ENCODE measurements around the gene PATE4.
"Not testable (repeated sequence)": the region's sequence is repeated elsewhere in the genome, so short reads cannot be mapped to it uniquely, and the experiment has no call there.

The PATE4 gene

DNA sequence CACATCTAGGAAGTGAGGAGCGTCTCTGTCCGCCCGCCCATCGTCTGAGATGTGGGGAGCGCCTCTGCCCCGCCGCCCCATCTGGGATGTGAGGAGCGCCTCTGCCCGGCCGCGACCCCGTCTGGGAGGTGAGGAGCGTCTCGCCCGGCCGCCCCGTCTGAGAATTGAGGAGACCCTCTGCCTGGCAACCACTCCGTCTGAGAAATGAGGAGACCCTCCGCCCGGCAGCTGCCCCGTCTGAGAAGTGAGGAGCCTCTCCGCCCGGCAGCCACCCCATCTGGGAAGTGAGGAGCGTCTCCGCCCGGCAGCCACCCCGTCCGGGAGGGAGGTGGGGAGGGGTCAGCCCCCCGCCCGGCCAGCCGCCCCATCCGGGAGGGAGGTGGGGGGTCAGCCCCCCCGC, 29.7 kb downstream of the PATE4 start:
- not testable (repeated sequence) for H3K27me3 ChIP-seq (ENCODE audit: insufficient read depth, low read length, poor library complexity); H3K4me3 ChIP-seq (ENCODE audit: low read length); H2BK5ac ChIP-seq (ENCODE audit: low read length); H3K79me2 ChIP-seq (ENCODE audit: control insufficient read depth, insufficient read depth, low read length); DNase-seq; H3K18ac ChIP-seq (ENCODE audit: low read length); H2AK5ac ChIP-seq (ENCODE audit: low read length); H3K4ac ChIP-seq (ENCODE audit: low read depth, low read length); H3K27ac ChIP-seq (ENCODE audit: low read depth, low read length); H2BK120ac ChIP-seq (ENCODE audit: low read depth, low read length); H3K9ac ChIP-seq (ENCODE audit: low read length); H3K23ac ChIP-seq (ENCODE audit: low read length); H3K36me3 ChIP-seq (ENCODE audit: control insufficient read depth, insufficient read depth, low read length); H4K5ac ChIP-seq (ENCODE audit: low read length); H4K8ac ChIP-seq (ENCODE audit: low read depth, low read length); H2BK15ac ChIP-seq (replicated peaks; ENCODE audit: low read depth); H3K56ac ChIP-seq (ENCODE audit: low read length); H3K79me1 ChIP-seq (ENCODE audit: low read length); H3K4me2 ChIP-seq (ENCODE audit: low read length); H3K4me1 ChIP-seq (ENCODE audit: control insufficient read depth, low read depth, low read length)
- WGBS (ENCODE audit: extremely low coverage, insufficient coverage, low lambda C conversion rate), result no CpG with 5 or more reads among the region's 33 CpGs

GRCh38 chr11:125865354-125865753, 32.2 kb downstream of the PATE4 start:
- H3K56ac ChIP-seq (ENCODE audit: low read length); H2BK5ac ChIP-seq (ENCODE audit: low read length); H3K79me1 ChIP-seq (ENCODE audit: low read length); H3K79me2 ChIP-seq (ENCODE audit: control insufficient read depth, insufficient read depth, low read length); H3K4ac ChIP-seq (ENCODE audit: low read depth, low read length); H2BK120ac ChIP-seq (ENCODE audit: low read depth, low read length); H3K18ac ChIP-seq (ENCODE audit: low read length); H3K23ac ChIP-seq (ENCODE audit: low read length); H3K9ac ChIP-seq (ENCODE audit: low read length); H2AK5ac ChIP-seq (ENCODE audit: low read length); H4K5ac ChIP-seq (ENCODE audit: low read length); H3K4me3 ChIP-seq (ENCODE audit: low read length); H3K36me3 ChIP-seq (ENCODE audit: control insufficient read depth, insufficient read depth, low read length); H3K4me2 ChIP-seq (ENCODE audit: low read length); H3K27me3 ChIP-seq (ENCODE audit: insufficient read depth, low read length, poor library complexity); H2BK15ac ChIP-seq (replicated peaks; ENCODE audit: low read depth); DNase-seq; H3K4me1 ChIP-seq (ENCODE audit: control insufficient read depth, low read depth, low read length); H4K8ac ChIP-seq (ENCODE audit: low read depth, low read length); H3K27ac ChIP-seq (ENCODE audit: low read depth, low read length): not testable (repeated sequence)
- no CpG with 5 or more reads among the region's 4 CpGs for WGBS (ENCODE audit: extremely low coverage, insufficient coverage, low lambda C conversion rate)

DNA sequence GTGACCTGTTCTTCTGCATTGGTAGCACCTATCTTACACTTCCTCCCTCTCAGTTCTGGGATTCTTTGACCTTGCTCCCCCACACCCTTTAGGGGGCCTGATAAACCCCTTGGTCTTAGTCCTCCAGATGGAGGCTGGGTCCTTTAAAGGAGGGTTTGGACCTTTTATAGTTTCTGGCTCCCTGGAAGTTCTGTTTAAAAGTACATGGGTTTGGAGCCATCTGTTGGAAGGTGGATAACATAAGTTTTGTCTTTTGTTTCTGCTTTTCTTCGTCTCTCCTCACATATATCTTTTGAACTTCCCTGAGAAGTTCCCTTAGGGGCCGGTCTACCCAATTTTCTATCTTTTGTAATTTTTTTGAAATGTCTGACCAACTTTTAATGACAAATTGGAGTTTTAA, 36.4 kb downstream of the PATE4 start:
- Histone ChIP-seq H2BK120ac (ENCODE audit: low read depth, low read length) (no peak overlapping the region), H4K8ac (ENCODE audit: low read depth, low read length) (no peak overlapping the region), H3K4me3 (ENCODE audit: low read length) (no peak overlapping the region), H3K18ac (ENCODE audit: low read length) (no peak overlapping the region), H3K4me1 (ENCODE audit: control insufficient read depth, low read depth, low read length) (no peaks in the 10 kb centered on the region), H3K27me3 (ENCODE audit: insufficient read depth, low read length, poor library complexity) (no peaks in the 10 kb centered on the region), H3K27ac (ENCODE audit: low read depth, low read length) (no peak overlapping the region), H2BK5ac (ENCODE audit: low read length) (no peak overlapping the region), H3K23ac (ENCODE audit: low read length) (no peak overlapping the region), H3K79me1 (ENCODE audit: low read length) (no peaks in the 10 kb centered on the region), H3K56ac (ENCODE audit: low read length) (no peak overlapping the region), H3K36me3 (ENCODE audit: control insufficient read depth, insufficient read depth, low read length) (no peaks in the 10 kb centered on the region), H3K4ac (ENCODE audit: low read depth, low read length) (no peak overlapping the region), H2BK15ac (replicated peaks; ENCODE audit: low read depth) (no peak overlapping the region), H3K79me2 (ENCODE audit: control insufficient read depth, insufficient read depth, low read length) (no peaks in the 10 kb centered on the region), H3K9ac (ENCODE audit: low read length) (no peak overlapping the region), H2AK5ac (ENCODE audit: low read length) (no peak overlapping the region), H3K4me2 (ENCODE audit: low read length) (no peak overlapping the region), H4K5ac (ENCODE audit: low read length) (no peak overlapping the region)
- no peak for DNase-seq
- WGBS (ENCODE audit: extremely low coverage, insufficient coverage, low lambda C conversion rate), result no CpG with 5 or more reads among the region's 2 CpGs

DNA sequence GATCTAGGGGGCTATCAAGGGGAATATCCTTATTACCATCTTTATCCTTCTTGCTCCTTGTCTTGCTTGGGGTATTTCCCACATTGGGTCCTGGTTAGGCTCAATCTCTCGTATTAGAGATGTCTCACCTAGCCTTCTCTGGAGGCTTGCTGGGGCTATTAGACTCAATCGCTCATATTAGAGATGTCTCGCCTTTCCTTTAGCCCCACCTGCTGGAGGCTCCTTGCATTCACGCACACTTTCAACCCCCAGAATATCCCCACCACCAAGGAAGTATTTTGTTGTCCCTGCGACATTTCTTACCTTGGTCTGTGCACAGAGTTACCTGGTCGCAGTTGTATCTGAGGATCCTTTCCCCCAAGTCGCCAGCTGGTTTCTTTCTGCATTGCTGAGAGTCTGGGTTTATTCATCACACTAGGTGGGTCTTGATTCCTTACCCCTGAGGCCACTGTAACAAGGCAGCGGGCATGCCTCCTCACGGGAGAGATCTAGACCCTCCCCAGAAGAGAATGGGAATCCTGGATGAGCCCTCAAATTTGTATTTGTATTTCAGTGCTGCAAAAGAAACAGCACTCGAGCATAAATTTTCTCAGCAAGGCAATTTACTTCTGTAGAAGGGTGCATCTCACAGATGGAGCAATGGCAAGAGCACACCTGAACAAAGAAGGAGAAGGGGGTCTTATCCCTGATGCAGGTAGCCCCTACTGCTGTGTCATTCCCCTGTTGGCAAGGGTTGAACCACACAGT, 38.4 kb downstream of the PATE4 start:
- no peaks in the 10 kb centered on the region for H3K79me1 ChIP-seq (ENCODE audit: low read length)
- H3K4me1 ChIP-seq (ENCODE audit: control insufficient read depth, low read depth, low read length), result no peaks in the 10 kb centered on the region
- no peak overlapping the region for H4K8ac ChIP-seq (ENCODE audit: low read depth, low read length)
- no CpG with 5 or more reads among the region's 10 CpGs for WGBS (ENCODE audit: extremely low coverage, insufficient coverage, low lambda C conversion rate)
- H4K5ac ChIP-seq (ENCODE audit: low read length), result no peak overlapping the region
- H2BK120ac ChIP-seq (ENCODE audit: low read depth, low read length), result no peak overlapping the region
- no peak overlapping the region for H2BK15ac ChIP-seq (replicated peaks; ENCODE audit: low read depth)
- no peak overlapping the region for H3K9ac ChIP-seq (ENCODE audit: low read length)
- no peaks in the 10 kb centered on the region for H3K79me2 ChIP-seq (ENCODE audit: control insufficient read depth, insufficient read depth, low read length)
- no peak overlapping the region for H3K4me3 ChIP-seq (ENCODE audit: low read length)
- H3K4ac ChIP-seq (ENCODE audit: low read depth, low read length), result no peak overlapping the region
- peak; percentile 73 for DNase-seq
- no peak overlapping the region for H3K27ac ChIP-seq (ENCODE audit: low read depth, low read length)
- no peaks in the 10 kb centered on the region for H3K27me3 ChIP-seq (ENCODE audit: insufficient read depth, low read length, poor library complexity)
- no peaks in the 10 kb centered on the region for H3K36me3 ChIP-seq (ENCODE audit: control insufficient read depth, insufficient read depth, low read length)
- H3K4me2 ChIP-seq (ENCODE audit: low read length), result no peak overlapping the region
- H2AK5ac ChIP-seq (ENCODE audit: low read length), result no peak overlapping the region
- H3K18ac ChIP-seq (ENCODE audit: low read length), result no peak overlapping the region
- no peak overlapping the region for H2BK5ac ChIP-seq (ENCODE audit: low read length)
- H3K56ac ChIP-seq (ENCODE audit: low read length), result no peak overlapping the region
- no peak overlapping the region for H3K23ac ChIP-seq (ENCODE audit: low read length)

DNA sequence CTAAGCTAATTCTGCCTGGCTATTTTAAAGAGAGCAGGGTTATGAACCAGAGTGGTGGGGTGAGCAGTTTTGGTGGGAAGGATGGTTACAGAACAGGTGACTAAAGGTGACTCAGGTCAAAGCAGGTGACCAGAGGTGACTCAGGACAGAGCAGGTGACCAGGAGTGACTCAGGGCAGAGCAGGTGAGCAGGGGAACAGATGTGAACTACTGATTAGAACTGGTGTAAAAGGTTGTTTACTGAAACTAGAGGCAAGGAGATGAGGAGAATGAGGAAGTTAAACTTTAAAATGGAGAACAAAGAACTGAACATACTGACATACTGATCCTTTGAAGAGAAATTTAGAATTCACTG, 39.0 kb downstream of the PATE4 start:
- Histone ChIP-seq H3K36me3 (ENCODE audit: control insufficient read depth, insufficient read depth, low read length) (no peaks in the 10 kb centered on the region), H3K56ac (ENCODE audit: low read length) (no peak overlapping the region), H3K4me2 (ENCODE audit: low read length) (no peak overlapping the region), H4K8ac (ENCODE audit: low read depth, low read length) (no peak overlapping the region), H2BK120ac (ENCODE audit: low read depth, low read length) (no peak overlapping the region), H3K18ac (ENCODE audit: low read length) (no peak overlapping the region), H2AK5ac (ENCODE audit: low read length) (no peak overlapping the region), H3K23ac (ENCODE audit: low read length) (no peak overlapping the region), H3K27me3 (ENCODE audit: insufficient read depth, low read length, poor library complexity) (no peaks in the 10 kb centered on the region), H3K9ac (ENCODE audit: low read length) (no peak overlapping the region), H3K79me1 (ENCODE audit: low read length) (no peaks in the 10 kb centered on the region), H3K79me2 (ENCODE audit: control insufficient read depth, insufficient read depth, low read length) (no peaks in the 10 kb centered on the region), H3K4me3 (ENCODE audit: low read length) (no peak overlapping the region), H2BK15ac (replicated peaks; ENCODE audit: low read depth) (no peak overlapping the region), H2BK5ac (ENCODE audit: low read length) (no peak overlapping the region), H3K27ac (ENCODE audit: low read depth, low read length) (no peak overlapping the region), H3K4me1 (ENCODE audit: control insufficient read depth, low read depth, low read length) (no peaks in the 10 kb centered on the region), H4K5ac (ENCODE audit: low read length) (no peak overlapping the region), H3K4ac (ENCODE audit: low read depth, low read length) (no peak overlapping the region)
- no peak for DNase-seq

- H3K18ac ChIP-seq (ENCODE audit: low read length), result no peak overlapping the region
- no peak overlapping the region for H2BK5ac ChIP-seq (ENCODE audit: low read length)
- no peak overlapping the region for H3K4ac ChIP-seq (ENCODE audit: low read depth, low read length)
- no peak overlapping the region for H3K9ac ChIP-seq (ENCODE audit: low read length)
- H2AK5ac ChIP-seq (ENCODE audit: low read length), result no peak overlapping the region
- no peaks in the 10 kb centered on the region for H3K79me1 ChIP-seq (ENCODE audit: low read length)
- no peaks in the 10 kb centered on the region for H3K27me3 ChIP-seq (ENCODE audit: insufficient read depth, low read length, poor library complexity)
- no peak overlapping the region for H4K8ac ChIP-seq (ENCODE audit: low read depth, low read length)
- no peak overlapping the region for H3K23ac ChIP-seq (ENCODE audit: low read length)
- no peaks in the 10 kb centered on the region for H3K36me3 ChIP-seq (ENCODE audit: control insufficient read depth, insufficient read depth, low read length)
- no peaks in the 10 kb centered on the region for H3K79me2 ChIP-seq (ENCODE audit: control insufficient read depth, insufficient read depth, low read length)
- no peak overlapping the region for H3K4me2 ChIP-seq (ENCODE audit: low read length)
- H3K4me1 ChIP-seq (ENCODE audit: control insufficient read depth, low read depth, low read length), result no peaks in the 10 kb centered on the region
- H3K27ac ChIP-seq (ENCODE audit: low read depth, low read length), result no peak overlapping the region
- no CpG with 5 or more reads among the region's 20 CpGs for WGBS (ENCODE audit: extremely low coverage, insufficient coverage, low lambda C conversion rate)
- no peak overlapping the region for H3K4me3 ChIP-seq (ENCODE audit: low read length)
- H2BK120ac ChIP-seq (ENCODE audit: low read depth, low read length), result no peak overlapping the region
- no peak for DNase-seq
- no peak overlapping the region for H3K56ac ChIP-seq (ENCODE audit: low read length)
- H4K5ac ChIP-seq (ENCODE audit: low read length), result no peak overlapping the region
- H2BK15ac ChIP-seq (replicated peaks; ENCODE audit: low read depth), result no peak overlapping the region
Measured at GRCh38 chr11:125873881-125874555, 40.9 kb downstream of the PATE4 start.

Data from mesendoderm (in vitro differentiated cells).